Left renal pelvis (tissue), 4 donors: ENCODE data around the gene ZNF750. TPM values are rescaled to one million over a fixed set of nuclear protein-coding genes. Genes with fewer than 3 reads are reported as not detected.
A peak's percentile ranks its signal among the peaks of the same experiment; 100 is the strongest.

Experiments
- DNase-seq, 4 donors: peaks; one replicate each; pipeline ENCODE4 v3.0.0-alpha.2; 2013; ENCODE audit warnings: low read depth in 4 of 4, low spot score in 3 of 4
- polyA plus RNA-seq, 4 donors: library from polyadenylated mRNA; unstranded; fragments of 120-200 nt; gene quantifications; one replicate each; pipeline ENCODE4 v1.2.1, GENCODE V29; 2013; ENCODE audit not compliant: insufficient read length in 4 of 4

The ZNF750 gene
- polyA plus RNA-seq, 4 donors: 0.30 to 2.5 (median 1.6) TPM

- no peak for DNase-seq
Observed at GRCh38 chr17:82860606-82861392, 21.0 kb upstream of the ZNF750 start.

DNA sequence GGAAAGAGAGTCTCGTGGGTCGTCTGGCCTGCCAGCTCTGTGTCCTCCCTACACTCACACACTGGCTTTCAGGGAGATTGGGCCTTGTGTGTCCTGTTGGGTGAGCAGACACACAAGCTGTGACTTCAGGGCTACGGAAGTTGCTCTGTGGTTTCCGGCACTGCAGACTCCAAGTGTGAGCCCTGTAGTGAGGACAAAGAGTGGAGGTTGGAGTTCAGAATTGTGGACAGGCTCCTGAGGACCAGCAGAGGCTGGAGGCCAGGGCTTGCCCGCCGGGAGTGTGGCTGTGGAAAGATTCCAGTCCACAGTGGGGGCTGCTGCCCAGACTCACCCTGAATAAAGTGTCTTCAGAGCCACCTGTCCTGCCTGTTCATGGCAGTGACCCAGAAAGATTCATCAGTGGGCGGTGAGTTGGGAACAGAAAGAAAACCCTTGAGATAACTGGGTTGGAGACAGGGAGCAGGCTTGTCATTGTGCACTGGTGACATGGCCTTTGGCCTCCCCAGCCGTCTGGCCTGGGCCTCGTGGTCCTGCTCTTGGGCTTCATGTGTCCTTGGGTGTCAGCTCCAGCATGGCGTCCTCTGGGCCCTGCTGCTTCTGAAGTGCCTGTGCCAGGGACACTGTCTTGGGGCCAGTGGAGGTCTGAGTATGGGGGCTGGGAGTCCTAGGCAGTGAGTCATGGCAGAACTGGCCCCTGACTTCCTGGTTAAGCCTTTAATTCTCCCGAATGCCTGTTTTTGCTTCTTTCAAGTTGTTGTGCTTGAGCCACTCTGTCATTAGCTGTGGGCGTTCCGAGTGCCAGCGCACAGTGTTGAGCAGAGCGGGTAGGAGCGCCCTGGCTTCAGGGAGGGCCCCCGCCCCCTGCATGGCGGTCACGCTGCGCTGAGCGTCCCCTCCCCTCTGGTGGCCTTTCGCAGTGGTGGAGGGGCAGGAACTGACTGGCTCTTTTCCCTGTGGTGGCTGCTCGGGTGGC, 19.9 kb upstream of the ZNF750 start:
- DNase-seq: peak in 1 of 4 donors; percentile 84

- no peak for DNase-seq
Observed at GRCh38 chr17:82858376-82859126, 18.7 kb upstream of the ZNF750 start.

DNA sequence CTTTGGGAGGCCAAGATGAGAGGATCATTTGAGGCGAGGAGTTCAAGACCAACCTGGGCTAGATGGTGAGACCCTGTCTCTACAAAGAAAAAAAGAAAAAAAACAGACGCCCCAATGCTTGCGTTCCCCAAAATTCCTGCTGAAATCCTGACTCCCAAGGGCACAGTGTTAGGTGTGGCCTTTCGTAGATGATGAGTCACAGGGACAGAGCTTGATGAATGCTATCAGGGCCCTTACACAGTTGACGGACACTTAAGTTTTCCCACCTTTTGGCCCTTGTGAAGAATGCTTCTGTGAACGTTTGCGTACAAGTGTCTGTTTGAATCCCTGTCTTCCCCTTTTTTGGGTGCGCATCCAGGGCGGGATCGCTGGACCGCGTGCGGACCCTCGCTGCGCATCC, 16.5 kb upstream of the ZNF750 start:
- no peak for DNase-seq

- DNase-seq: no peak
Observed at GRCh38 chr17:82854226-82854625, 14.4 kb upstream of the ZNF750 start.

GRCh38 chr17:82851381-82851780, 11.6 kb upstream of the ZNF750 start:
- DNase-seq: no peak

GRCh38 chr17:82849076-82849945, 9.5 kb upstream of the ZNF750 start:
- no peak for DNase-seq

DNA sequence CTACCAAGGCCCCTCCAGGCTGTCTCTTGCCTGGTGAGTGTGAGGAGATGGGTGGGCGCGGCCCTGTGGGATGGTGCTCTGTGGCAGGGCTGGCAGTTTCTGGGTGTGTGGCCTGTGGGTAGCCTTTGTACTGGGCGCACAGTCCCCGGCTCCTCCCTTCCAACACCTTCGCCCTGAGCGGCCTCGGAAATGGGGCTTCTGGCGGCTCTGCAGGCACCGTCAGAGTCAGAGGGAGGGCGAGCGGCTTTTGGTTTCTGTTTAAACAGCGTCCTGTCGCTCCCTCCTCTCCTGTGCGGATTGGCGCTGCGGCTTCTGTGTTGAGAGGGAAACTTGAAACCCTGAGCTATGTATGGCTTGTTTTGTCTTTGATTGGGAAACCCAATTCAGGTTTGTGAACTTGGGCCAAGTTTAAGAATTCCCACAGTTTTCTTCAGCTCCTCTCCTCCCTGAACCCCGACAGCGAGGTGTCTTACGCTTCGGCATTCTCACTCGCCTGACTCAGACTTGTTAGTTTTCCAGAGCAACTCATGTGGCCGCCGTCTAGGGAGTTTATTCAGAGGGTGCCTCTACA, 8.3 kb upstream of the ZNF750 start:
- DNase-seq: no peak

DNA sequence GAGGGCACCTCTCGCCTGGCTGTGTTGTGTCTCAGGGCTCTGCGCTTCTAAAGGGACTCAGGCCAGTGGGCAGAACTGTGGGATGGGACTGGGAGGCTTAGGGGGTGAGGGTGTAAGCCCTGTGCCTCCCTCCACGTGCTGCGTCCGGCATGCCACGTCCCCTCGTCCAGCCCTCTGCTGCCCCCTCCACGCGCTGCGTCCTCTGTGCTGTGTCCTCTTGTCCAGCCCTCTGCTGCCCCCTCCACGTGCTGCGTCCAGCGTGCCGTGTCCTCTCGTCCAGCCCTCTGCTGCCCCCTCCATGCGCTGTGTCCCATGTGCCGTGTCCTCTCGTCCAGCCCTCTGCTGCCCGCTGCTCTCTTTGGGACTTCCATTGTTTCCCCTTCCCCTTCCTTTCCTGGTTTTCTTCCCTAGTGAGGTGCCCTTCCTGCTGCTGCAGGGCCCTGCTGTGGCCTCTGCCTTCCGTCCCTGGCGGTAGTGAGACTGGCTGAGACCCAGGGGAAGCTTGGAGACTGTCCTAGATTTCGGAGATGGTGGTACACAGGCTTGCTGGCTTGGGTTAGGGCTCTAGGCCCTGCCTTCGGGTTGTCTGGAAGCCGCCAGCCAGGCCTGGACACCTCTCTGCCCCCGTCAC, 6.4 kb upstream of the ZNF750 start:
- no peak for DNase-seq

DNA sequence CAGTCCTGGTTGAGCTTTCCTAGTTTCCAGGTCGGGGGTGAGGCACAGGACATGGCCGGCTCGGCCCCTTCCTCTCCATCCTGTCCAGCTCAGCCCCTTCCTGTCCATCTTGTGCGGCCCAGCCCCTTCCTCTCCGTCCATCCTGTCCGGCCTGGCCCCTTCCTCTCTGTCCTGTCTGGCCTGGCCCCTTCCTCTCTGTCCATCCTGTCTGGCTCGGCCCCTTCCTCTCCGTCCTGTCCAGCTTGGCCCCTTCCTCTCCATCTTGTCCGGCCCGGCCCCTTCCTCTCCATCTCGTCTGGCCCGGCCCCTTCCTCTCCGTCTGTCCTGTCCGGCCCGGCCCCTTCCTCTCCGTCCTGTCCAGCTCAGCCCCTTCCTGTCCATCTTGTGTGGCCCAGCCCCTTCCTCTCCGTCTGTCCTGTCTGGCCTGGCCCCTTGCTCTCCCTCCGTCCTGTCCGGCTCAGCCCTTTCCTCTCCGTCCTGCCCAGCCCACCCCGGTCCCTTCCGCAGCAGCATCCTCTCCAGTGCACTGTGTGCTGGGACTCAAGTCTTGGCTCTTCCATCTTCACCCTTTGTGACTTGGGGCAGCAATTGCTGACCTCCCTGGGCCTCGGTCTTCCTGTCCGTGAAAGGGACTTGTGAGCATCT, 5.5 kb upstream of the ZNF750 start:
- no peak for DNase-seq

DNA sequence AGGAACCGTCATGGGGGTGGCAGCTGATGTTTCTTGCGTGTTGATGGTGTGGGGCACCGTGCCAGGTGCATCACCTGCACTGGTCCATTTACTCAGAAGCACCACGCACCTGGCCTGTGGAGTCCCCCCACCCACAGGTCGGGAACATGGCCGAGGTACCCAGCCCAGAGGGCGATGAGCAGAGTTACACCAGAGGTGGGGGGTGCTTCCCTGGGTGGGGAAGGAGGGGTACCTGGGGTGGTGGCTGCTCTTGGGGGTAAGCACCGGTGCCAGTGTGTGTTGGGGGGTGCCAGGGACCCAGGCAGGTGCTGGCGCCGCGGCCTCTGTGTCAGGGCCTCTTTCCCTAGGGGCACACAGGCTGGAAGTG, 5.0 kb upstream of the ZNF750 start:
- DNase-seq: no peak

GRCh38 chr17:82843904-82844680, 4.3 kb upstream of the ZNF750 start:
- no peak for DNase-seq

- no peak for DNase-seq
Observed at GRCh38 chr17:82841921-82842596, 2.2 kb upstream of the ZNF750 start.

DNA sequence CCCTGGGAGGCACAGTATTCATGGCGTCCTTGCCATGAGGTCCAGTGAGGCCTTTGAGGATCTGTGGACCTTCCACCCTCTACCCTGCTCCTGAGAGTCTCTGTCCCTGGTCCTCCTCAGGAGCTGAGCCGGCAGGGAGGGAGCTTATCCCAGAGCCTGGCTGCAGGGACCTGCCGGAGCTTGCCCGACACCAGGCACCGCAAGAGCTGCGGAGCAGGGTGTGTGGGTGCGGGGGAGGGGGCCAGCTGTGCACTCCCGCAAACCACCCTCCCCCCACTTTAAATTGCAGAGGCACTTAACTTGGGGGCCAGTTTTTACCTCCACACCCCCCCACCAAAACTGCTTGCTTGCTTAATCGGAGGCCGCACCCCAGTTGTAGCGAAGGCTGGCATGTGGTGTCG, 609 bp upstream of the ZNF750 start:
- no peak for DNase-seq

- DNase-seq: no peak
Observed at GRCh38 chr17:82838386-82839063, 1.3 kb downstream of the ZNF750 start.

DNA sequence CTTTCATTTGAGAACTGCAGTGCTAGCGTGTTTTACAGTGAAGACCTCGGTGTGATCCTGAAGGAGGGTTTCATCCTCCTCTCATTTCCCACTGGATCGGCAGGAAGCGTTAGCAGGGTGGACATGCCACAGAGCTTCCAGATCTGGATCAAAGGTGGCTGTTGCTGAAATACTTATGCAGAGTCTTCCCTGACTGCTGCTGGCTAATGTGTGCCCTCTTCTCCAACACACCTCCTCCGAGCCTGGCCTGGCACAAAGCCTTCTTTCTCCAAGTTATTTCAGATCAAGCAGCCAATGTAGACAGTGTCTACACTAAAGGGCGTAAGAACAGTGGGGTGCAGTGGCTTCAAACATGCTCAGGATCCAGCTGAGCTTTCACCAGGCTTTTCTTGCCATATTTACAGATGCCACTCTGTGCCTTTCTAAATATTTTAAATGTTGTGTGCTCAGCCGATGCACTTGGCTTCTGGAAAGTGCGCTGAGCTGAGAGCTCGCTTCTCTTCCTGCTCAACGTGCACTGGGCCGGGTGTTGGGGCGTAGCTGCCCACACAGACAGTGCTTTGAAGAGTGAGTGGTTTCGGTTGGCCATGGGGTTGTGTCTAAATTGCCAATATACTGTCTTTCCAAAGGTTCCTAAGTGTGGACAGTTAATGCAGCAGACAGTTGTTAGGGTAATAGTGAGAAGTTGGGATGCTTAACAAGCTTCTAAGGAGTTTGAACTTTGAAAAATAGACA, 2.1 kb downstream of the ZNF750 start:
- no peak for DNase-seq
